Measurements from ENCODE around the gene ZNF816.
A peak's percentile ranks its signal among the peaks of the same experiment; 100 is the strongest.
"Not testable (repeated sequence)": the region's sequence is repeated elsewhere in the genome, so short reads cannot be mapped to it uniquely, and the experiment has no call there.

ZNF816 gene

GRCh38 chr19:52962394-52963246 is at the start of gene ZNF816:
TSS of gene ZNF816 (minus strand) at chr19:52962881. CDS start at chr19:52956089, 6,792 bp downstream.
- DNase-seq = peak; percentile 99

- DNase-seq = no peak
These were observed 49.3 kb upstream of the ZNF816 start for GRCh38 chr19:53012006-53012405.

DNA sequence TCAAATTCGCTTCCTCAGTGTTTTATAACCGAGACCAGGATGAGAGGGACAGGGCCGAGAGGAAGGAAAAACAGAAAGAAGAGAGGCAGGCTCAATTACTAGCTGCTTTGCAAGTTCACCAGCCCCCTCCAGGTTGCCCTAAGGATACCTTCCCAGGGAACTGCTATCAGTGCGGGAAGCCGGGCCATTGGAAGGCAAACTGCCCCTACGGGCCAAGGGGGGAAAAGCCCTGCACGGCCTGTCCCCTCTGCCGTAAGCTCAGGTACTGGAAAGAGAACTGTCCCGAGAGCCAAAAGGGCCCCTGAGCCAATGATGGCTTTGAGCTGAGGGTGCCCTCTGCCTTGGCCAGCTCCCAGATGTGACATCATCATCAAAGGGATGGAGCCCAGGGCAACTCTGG is 47.8 kb upstream of the ZNF816 start:
- no peak for DNase-seq

GRCh38 chr19:53008061-53008778 is 45.5 kb upstream of the ZNF816 start:
- no peak for DNase-seq

DNA sequence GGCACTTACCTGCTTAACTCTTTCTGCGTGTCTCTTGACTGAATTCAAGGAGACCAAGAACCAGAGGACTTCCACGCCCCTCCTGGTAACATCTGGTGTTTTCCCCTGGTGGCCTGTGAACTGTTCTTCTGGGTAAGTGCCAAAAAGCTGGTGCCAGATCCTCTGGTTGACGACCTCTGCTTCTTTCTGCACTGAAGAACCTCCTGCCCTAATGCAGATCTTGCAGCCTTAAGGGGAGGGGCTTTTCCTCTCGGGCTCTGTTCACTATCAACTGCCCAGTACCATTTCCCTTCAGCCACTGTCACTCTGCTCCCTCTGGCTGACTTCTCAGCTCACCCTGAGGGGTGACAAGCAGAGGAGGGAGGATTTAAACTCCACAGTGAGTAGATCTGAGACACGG is 44.9 kb upstream of the ZNF816 start:
- DNase-seq = no peak

DNA sequence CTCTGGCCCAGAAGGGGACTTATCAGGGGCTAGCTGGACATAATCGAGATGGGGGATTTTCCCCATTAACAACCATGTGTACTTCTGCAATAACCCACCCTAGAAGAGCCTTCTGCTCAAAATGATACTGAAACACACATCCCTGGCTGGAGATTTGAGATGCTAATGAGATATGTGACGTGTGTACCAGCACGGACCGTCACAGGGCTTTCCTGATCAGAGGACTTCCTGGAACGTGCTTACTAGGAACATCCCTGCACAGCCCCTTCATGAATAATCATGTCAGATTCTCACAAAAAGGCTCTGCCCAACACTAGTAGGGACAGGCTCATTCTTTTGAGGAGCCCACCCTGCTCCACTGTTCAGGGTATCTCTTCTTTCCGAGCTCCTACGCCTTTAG is 44.5 kb upstream of the ZNF816 start:
- DNase-seq = no peak

- no peak for DNase-seq
These were observed 41.6 kb upstream of the ZNF816 start for GRCh38 chr19:53004242-53004641.

GRCh38 chr19:53002479-53002878 is 39.8 kb upstream of the ZNF816 start:
- no peak for DNase-seq

DNA sequence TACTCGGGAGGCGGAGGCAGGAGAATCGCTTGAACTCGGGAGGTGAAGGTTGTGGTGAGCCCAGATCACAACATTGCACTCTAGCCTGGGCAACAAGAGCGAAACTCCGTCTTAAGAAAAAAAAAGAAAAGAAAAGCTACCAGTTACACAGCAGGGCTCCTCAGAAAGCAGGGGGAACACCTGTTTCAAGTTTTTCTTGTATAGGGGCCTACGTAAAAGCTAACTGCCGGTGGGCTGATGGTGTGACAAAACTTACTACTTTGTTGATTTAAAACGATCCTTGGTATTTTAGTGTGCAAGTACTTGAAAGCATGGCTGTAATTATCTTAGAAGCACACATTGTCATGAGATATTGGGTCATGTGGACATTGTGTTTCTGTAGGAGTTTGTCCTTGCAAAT is 35.3 kb upstream of the ZNF816 start:
- no peak for DNase-seq

DNA sequence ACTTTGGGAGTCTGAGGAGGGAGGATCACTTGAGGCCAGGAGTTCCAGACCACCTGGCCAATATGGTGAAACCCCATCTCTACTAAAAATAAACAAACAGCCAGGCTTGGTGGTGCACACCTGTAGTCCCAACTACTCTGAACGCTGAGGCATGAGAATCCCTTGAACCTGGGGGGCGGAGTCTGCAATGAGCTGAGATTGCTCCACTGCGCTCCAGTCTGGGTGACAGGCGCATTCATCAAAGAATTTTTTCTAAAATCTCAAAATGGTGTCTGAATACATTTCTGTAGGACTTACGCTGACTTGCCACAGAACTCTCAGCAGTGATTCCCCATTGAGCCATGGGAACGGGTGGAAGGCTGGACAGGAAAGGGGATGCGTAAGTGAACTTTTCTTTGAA is 33.0 kb upstream of the ZNF816 start:
- no peak for DNase-seq

- DNase-seq = peak; percentile 74
These were observed 30.9 kb upstream of the ZNF816 start for GRCh38 chr19:52993342-52994178.

DNA sequence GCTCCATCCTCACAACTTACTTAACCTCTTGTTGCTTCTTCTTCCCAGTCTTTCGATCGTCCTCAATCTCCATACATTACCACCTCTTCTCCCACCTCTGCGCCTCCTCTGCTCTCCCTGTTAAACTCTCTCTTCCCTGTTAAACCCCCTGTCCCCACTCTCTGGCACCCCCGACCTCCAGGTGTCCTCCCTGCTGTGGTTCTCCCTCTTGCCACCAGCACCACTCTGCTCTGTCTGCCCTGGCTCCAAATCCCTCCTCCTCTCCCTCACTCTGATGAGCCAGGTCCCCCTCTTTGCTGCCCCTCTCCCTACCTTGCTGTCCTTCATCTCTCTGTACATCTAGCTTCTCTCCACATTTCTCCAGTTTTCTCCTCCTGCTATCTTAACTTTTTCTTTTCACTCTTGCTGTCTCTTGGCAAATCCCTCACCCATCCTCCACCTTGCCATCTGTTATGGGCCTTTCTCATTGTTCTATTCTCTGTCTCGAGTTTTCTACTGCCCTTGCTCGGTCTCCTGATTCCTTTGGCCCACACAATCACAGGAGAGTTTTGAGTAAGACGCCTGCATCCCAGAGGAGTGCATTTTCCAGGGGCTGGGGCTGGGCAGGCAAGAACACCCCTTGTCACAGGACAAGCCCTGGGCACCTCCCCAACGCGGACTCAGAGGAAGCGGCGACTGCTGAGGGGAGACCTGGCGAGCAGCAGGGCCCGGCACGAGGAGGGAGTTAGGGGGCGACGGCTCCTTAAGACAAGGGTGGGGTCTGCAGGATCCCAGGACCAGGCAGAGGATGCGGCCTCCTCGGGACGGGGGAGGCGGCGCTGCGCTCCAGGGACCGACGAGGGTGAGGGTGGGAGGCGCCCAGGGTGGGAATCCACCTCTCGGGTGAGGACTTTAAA is 29.7 kb upstream of the ZNF816 start:
- no peak for DNase-seq

DNA sequence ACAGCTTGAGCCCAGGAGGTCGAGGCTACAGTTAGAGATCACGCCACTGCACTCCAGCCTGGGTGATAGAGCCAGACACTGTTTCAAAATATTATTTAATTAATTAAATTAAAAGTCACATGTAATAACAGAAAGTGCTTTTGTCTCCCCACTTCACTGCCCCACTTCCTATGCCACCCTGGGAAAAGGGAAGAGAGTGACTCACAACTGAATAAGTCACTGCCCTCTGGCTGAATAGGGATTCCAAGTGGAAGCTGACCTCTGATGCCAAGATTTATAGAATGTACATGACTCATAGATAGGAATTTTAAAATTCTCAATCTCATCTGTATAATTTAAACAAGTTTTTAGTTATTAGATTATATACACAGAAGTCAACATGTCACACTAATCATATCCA is 28.8 kb upstream of the ZNF816 start:
- DNase-seq = no peak

GRCh38 chr19:52990759-52991418 is 28.2 kb upstream of the ZNF816 start:
- DNase-seq = no peak

- no peak for DNase-seq
These were observed 25.8 kb upstream of the ZNF816 start for GRCh38 chr19:52988506-52988905.

GRCh38 chr19:52987221-52987620 is 24.5 kb upstream of the ZNF816 start:
- DNase-seq = no peak

DNA sequence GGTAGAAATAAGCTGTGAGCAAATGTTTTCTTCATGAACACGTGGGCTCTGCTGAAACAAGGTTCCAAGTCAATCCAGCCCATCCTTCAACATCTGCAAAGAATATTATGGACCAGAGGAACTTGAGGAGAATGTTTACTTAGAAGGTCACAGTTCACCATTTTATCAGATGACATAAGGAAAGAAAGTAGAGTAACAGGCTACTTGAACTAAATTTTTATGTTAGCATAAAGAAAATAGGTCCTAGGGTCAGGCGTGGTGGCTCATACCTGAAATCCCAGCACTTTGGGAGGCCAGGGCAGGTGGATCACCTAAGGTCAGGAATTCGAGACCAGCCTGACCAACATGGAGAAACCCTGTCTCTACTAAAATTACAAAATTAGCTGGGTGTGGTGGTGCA is 20.5 kb upstream of the ZNF816 start:
- not testable (repeated sequence) for DNase-seq

DNA sequence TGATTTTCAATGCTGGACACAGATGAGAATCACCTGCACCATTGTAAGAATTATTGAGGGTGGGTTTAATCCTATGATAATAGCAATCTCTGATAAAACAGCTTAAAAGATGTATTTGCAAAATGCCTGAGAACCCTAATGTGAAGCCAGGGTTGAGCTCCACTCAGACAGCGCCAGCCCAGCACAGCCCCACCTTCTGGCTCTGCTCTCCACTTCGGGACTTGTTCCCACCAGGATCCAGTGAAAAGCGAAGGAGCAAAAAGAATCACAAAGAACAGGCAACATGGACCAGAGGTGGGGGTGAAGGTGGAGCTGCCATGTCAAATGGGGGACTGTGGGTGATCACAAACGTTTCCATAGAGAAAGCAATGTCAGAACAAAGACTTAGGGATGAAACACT is 18.6 kb upstream of the ZNF816 start:
- DNase-seq = no peak

- DNase-seq = no peak
These were observed 5.1 kb upstream of the ZNF816 start for GRCh38 chr19:52967772-52968171.

GRCh38 chr19:52963247-52963618 is 552 bp upstream of the ZNF816 start:
- DNase-seq = no peak

DNA sequence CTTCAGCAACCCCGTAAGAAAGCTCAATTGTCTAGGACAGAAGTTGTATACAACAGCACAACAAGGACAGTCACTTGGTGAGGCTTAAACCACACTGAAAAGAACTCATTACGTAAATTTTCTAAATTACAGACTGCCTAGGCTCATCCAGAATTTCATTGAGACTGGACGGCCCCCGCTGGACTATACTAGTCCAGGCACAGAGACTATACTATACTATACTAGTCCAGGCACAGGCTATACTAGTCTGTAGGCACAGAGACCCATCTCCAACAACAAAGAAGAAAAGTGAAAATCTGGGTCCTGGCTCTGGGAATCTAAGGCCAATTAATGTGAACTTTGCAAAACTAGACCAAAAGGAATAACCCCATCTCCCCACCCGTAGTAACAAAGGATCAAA is 700 bp downstream of the ZNF816 start:
- no peak for DNase-seq
